T-cell (primary cell): ENCODE measurements around the gene CLCN7. TPM values are rescaled to one million over a fixed set of nuclear protein-coding genes. Genes with fewer than 3 reads are reported as not detected.

ENCODE experiments used
- ATAC-seq, 4 experiments: fragments of 200-7000 bp in 3 of 4; fragments of 150-1000 bp in 1 of 4; cut with Tn5 transposase; replicated peaks in 1 of 4; 1 replicate in 3 of 4; 2 replicates in 1 of 4; pipeline ENCODE4 v1.10.0; 2021; ENCODE audit warnings: moderate library complexity in 3 of 4, mild to moderate bottlenecking in 2 of 4, moderate number of reproducible peaks in 1 of 4
- CTCF ChIA-PET, 2 donors: fragments of 300-600 bp; sonication (Branson Sonifier 250); formaldehyde crosslinking; loops; one replicate each; lab custom pipeline; 2022; ENCODE audit warnings: antibody characterized with exemption in 2 of 2; lab: Charles Lee
- POLR2A ChIA-PET, 2 donors: fragments of 300-600 bp; sonication (Branson Sonifier 250); formaldehyde crosslinking; loops; one replicate each; lab custom pipeline; 2022; ENCODE audit warnings: antibody characterized with exemption in 2 of 2; lab: Charles Lee
- DNase-seq, 35 experiments: peaks; one replicate each; pipeline versions ENCODE4 v3.0.0 to v3.0.0-alpha.2; 2013 to 2023
- H3K27ac ChIP-seq: one replicate; pipeline ENCODE4 v1.5.1; 2013; ENCODE audit warnings: low read length
- H3K27me3 ChIP-seq, 2 experiments: replicated peaks in 1 of 2; 1 replicate in 1 of 2; 2 replicates in 1 of 2; pipeline versions ENCODE4 v1.6.1 to v1.7.0; 2013; ENCODE audit warnings: low read length in 1 of 2, mixed read lengths in 1 of 2; ENCODE audit not compliant: control insufficient read depth in 2 of 2, insufficient read depth in 2 of 2; ENCODE audit errors: extremely low read depth in 1 of 2
- H3K36me3 ChIP-seq, 2 donors: 1 replicate in 1 of 2; 2 replicates in 1 of 2; pipeline versions ENCODE4 v1.6.1 to v1.7.0; 2013; ENCODE audit warnings: low read length in 1 of 2; ENCODE audit not compliant: control insufficient read depth in 2 of 2, insufficient read depth in 1 of 2; ENCODE audit errors: extremely low read depth in 1 of 2
- H3K4me1 ChIP-seq, 2 experiments: 1 replicate in 1 of 2; 2 replicates in 1 of 2; pipeline versions ENCODE4 v1.6.1 to v1.7.0; 2013; ENCODE audit warnings: low read length in 2 of 2, mixed read lengths in 1 of 2; ENCODE audit not compliant: insufficient read depth in 2 of 2, control insufficient read depth in 1 of 2; ENCODE audit errors: extremely low read depth in 1 of 2
- H3K4me3 ChIP-seq, 2 donors: 1 replicate in 1 of 2; 2 replicates in 1 of 2; pipeline versions ENCODE4 v1.5.1 to v1.7.0; 2013; ENCODE audit warnings: mild to moderate bottlenecking in 2 of 2, low read length in 1 of 2, moderate library complexity in 1 of 2; ENCODE audit not compliant: control insufficient read depth in 1 of 2; ENCODE audit errors: extremely low read depth in 1 of 2
- H3K9me3 ChIP-seq: 2 replicates; pipeline ENCODE4 v1.7.0; 2013
- H3K27ac Mint-ChIP-seq, 2 donors: one replicate each; pipeline ENCODE4 v1.8.0; 2020 to 2021; ENCODE audit warnings: mild to moderate bottlenecking in 2 of 2, mixed read lengths in 2 of 2
- H3K27me3 Mint-ChIP-seq, 2 donors: one replicate each; pipeline ENCODE4 v1.8.0; 2021 to 2022; ENCODE audit warnings: mixed read lengths in 2 of 2
- H3K36me3 Mint-ChIP-seq: one replicate; pipeline ENCODE4 v1.8.0; 2021; ENCODE audit warnings: mixed read lengths
- H3K4me1 Mint-ChIP-seq, 3 donors: one replicate each; pipeline ENCODE4 v1.8.0; 2020 to 2022; ENCODE audit warnings: mixed read lengths in 3 of 3, mild to moderate bottlenecking in 1 of 3
- H3K4me3 Mint-ChIP-seq, 3 donors: one replicate each; pipeline ENCODE4 v1.8.0; 2020 to 2022; ENCODE audit warnings: mild to moderate bottlenecking in 3 of 3, mixed read lengths in 3 of 3, moderate library complexity in 3 of 3
- H3K9me3 Mint-ChIP-seq, 3 donors: one replicate each; pipeline ENCODE4 v1.8.0; 2020 to 2022; ENCODE audit warnings: mixed read lengths in 3 of 3
- WGBS: methylation state at CpG from one replicate; pipeline ENCODE4 v1.1.5; 2013; ENCODE audit warnings: missing lambda C conversion rate; ENCODE audit not compliant: insufficient coverage; 5-methylcytosine and 5-hydroxymethylcytosine counted together
- total RNA-seq, 35 experiments: library from RNA in 6 of 35; stranded (reverse) in 6 of 35; fragments of 120-200 nt in 1 of 35; gene quantifications; one replicate each; pipeline versions ENCODE4 v1.2.1 to v1.2.4 and lab custom pipeline; 2013 to 2026

CLCN7 gene
- total RNA-seq, 5 donors from 2014 or later (not counting 1 experiment from before 2014, with no cell fraction given), result 77.1 to 141 (median 114) TPM

DNA sequence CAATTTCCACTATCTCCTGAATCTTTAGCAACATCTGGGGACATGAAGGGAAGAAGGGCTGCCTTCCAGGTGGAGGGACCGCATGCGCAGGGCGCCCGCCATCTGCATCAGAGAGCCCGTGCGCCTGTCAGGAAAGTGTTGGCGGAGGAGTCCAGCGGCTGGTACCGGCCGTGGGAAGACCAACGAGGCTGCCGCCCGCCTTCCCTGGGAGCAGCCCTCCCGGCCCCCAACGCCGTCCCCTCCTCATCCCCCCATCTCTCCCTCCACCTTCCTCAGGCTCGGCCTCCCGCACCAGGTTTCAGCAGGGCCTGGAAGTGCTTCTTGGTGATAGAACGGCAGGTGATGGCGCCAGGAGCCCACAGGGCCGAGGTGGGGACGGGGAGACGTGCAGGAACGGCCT lies 8.8 kb downstream of the CLCN7 start:
- peaks cover 0 to 14% of the 10 kb centered on the region in 2 experiments for H3K4me1 ChIP-seq
- DNase-seq (no peak), ATAC-seq (no peak)
- H3K9me3 Mint-ChIP-seq, result no peaks in the 10 kb centered on the region
- H3K4me3 ChIP-seq, result no peak overlapping the region
- H3K9me3 ChIP-seq, result no peaks in the 10 kb centered on the region
- H3K27ac ChIP-seq, result no peak overlapping the region
- POLR2A ChIA-PET, result no interaction called here
- CTCF ChIA-PET, result interaction anchor here in 1 of 2 donors (0.6 kb wide), 1 partner anchor 674 kb away, joined by 3 read pairs; no protein-coding TSS in a partner anchor
- WGBS, result 100% methylated on average over 2 of the region's 24 CpGs
- no peaks in the 10 kb centered on the region for H3K27me3 Mint-ChIP-seq
- peaks cover 2 to 15% of the 10 kb centered on the region in 2 donors for H3K36me3 ChIP-seq
- H3K27ac Mint-ChIP-seq, result no peak overlapping the region
- H3K36me3 Mint-ChIP-seq, result peaks cover 8% of the 10 kb centered on the region
- H3K27me3 ChIP-seq, result no peaks in the 10 kb centered on the region
- H3K4me1 Mint-ChIP-seq, result peaks cover 20 to 24% (median 24%) of the 10 kb centered on the region in 3 donors
- no peak overlapping the region for H3K4me3 Mint-ChIP-seq

DNA sequence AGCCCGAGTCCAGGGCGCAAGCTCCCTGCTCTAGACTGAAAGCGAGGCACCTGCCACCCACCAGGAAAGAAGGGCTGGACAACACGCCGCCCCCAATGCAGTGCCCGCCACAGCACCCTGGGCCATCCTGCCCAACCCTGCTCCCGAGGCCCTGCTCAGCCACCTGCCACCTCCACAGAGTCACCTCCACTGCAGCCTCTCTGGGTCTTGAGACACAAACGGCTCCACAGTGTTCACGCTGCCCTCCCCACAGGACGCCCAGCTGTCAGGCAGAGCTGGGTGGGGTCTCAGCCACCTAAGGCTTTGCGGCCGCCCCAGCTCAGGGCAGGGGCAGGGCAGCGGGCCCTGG lies 9.3 kb downstream of the CLCN7 start:
- Mint-ChIP-seq H3K27ac (no peak overlapping the region), H3K4me1 (peaks cover 16 to 21% (median 19%) of the 10 kb centered on the region in 3 donors), H3K9me3 (no peaks in the 10 kb centered on the region), H3K36me3 (peaks cover 8% of the 10 kb centered on the region), H3K27me3 (no peaks in the 10 kb centered on the region), H3K4me3 (no peak overlapping the region)
- no peak overlapping the region for H3K27ac ChIP-seq
- no peak overlapping the region for H3K4me3 ChIP-seq
- peaks cover 8 to 20% of the 10 kb centered on the region in 2 donors for H3K36me3 ChIP-seq
- ChIA-PET CTCF (no interaction called here), POLR2A (no interaction called here)
- no peaks in the 10 kb centered on the region for H3K9me3 ChIP-seq
- no peaks in the 10 kb centered on the region for H3K27me3 ChIP-seq
- H3K4me1 ChIP-seq, result peaks cover 0 to 10% of the 10 kb centered on the region in 2 experiments
- ATAC-seq (no peak), DNase-seq (no peak)
- 94% methylated on average over 7 of the region's 13 CpGs for WGBS

DNA sequence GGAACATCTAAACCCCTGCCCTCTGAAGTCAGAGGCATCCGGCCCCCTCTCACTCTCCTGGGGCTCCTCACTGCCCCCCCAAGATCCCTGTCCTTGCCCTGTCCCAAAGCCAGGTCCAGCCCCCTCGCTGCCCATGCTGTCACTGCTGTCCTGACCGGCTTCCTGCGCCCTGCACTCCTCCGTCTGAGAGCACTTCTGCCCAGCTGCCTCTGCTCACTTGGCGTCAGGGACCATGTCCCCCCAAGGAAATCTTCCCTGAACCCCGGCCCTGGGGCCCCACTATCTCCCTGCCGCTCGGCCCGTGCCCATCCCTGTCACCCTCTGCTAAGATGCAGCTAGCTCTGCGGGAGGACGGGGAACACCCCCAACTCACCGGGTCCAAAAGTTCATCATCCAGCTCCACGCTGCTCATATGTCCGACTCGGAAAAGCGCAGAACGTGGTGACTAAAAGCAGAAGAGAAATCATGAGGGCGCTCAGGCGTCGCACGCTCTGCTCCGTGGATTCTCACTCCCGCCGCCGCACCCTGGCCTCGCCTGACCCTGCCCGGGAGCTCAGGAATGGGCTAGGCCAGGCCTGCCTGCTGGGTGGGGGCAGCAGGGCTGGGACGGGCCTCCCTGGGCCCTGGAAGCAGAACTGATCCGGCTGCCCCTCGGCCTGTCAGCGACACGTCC lies 9.8 kb downstream of the CLCN7 start:
- ChIA-PET POLR2A (no interaction called here), CTCF (no interaction called here)
- Histone ChIP-seq H3K4me1 (peaks cover 0 to 5% of the 10 kb centered on the region in 2 experiments), H3K4me3 (no peak overlapping the region), H3K36me3 (peaks cover 11 to 24% of the 10 kb centered on the region in 2 donors), H3K27me3 (no peaks in the 10 kb centered on the region), H3K9me3 (no peaks in the 10 kb centered on the region), H3K27ac (no peak overlapping the region)
- peaks cover 8% of the 10 kb centered on the region for H3K36me3 Mint-ChIP-seq
- ATAC-seq, result no peak
- peaks cover 12 to 16% (median 16%) of the 10 kb centered on the region in 3 donors for H3K4me1 Mint-ChIP-seq
- H3K9me3 Mint-ChIP-seq, result no peaks in the 10 kb centered on the region
- WGBS, result 95% methylated on average over 32 of the region's 33 CpGs
- no peaks in the 10 kb centered on the region for H3K27me3 Mint-ChIP-seq
- no peak overlapping the region for H3K27ac Mint-ChIP-seq
- no peak for DNase-seq
- H3K4me3 Mint-ChIP-seq, result no peak overlapping the region

DNA sequence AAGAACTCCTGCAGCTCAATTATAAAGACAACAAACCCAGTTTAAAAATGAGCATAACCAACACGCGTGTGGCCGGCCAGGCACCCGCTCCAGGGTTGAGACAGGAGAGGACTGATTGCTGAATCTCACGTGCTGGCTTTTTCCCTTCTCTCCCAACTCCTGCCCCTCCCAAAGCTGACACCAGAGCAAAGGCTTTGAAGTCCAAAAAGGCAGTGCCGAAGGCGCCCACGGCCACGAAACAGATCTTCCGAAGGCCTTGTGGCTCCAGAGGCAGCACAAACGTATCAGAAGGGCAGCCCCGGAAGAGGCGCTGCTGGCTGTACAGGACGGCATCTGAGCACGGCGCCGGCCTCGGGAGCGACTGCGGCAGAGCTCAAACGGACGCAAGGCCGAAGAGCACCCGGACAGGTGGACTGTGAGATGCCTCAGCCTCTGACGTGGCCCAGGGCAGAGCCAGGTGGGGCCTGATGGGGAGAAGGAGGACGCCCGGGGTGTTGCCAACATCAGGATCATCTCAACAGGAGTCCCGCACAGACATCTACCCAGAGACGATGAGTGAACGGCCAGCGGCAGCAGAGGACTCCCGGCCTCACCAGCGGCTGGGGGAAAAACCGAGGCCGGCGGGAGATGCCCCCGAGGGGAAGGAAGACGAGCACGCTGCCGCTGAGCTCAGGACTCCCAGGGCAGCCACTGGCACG lies 10.5 kb downstream of the CLCN7 start:
- no peaks in the 10 kb centered on the region for H3K27me3 Mint-ChIP-seq
- Histone ChIP-seq H3K4me3 (no peak overlapping the region), H3K36me3 (peaks cover 11 to 24% of the 10 kb centered on the region in 2 donors), H3K9me3 (no peaks in the 10 kb centered on the region), H3K27me3 (no peaks in the 10 kb centered on the region), H3K27ac (no peak overlapping the region), H3K4me1 (no peaks in the 10 kb centered on the region)
- H3K9me3 Mint-ChIP-seq, result no peaks in the 10 kb centered on the region
- no peak for DNase-seq
- H3K36me3 Mint-ChIP-seq, result peaks cover 8% of the 10 kb centered on the region
- H3K4me3 Mint-ChIP-seq, result no peak overlapping the region
- no peak overlapping the region for H3K27ac Mint-ChIP-seq
- ChIA-PET CTCF (no interaction called here), POLR2A (no interaction called here)
- H3K4me1 Mint-ChIP-seq, result peaks cover 8 to 14% (median 9%) of the 10 kb centered on the region in 3 donors
- no peak for ATAC-seq
- WGBS, result 94% methylated on average over 39 of the region's 41 CpGs

DNA sequence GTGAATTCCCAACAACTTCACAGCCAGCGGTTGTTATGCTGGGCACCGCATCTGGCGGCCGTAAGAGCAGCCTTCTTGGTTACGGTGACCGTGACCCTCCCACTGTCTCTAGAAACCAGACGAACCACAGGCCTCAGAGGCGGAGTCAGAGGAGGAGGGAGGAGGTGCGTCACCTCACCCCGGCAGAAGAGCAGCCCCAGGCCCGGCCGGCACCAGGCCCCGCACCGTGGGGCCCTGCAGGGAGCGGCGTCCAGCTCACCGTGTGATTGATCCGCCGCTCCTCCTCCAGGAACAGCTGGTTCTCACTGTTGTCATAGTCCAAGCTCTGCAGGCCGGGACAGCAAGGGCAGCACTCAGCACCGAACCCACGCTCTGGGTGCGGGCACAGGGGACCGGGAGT lies 13.7 kb downstream of the CLCN7 start:
- Mint-ChIP-seq H3K27ac (no peak overlapping the region), H3K4me3 (no peak overlapping the region), H3K9me3 (no peaks in the 10 kb centered on the region), H3K27me3 (no peaks in the 10 kb centered on the region), H3K4me1 (peaks cover 0 to 3% (median 0%) of the 10 kb centered on the region in 3 donors), H3K36me3 (peaks cover 10% of the 10 kb centered on the region)
- Histone ChIP-seq H3K4me1 (no peaks in the 10 kb centered on the region), H3K4me3 (no peak overlapping the region), H3K27me3 (no peaks in the 10 kb centered on the region), H3K27ac (no peak overlapping the region), H3K36me3 (peaks cover 25 to 27% of the 10 kb centered on the region in 2 donors), H3K9me3 (no peaks in the 10 kb centered on the region)
- no peak for DNase-seq
- POLR2A ChIA-PET, result no interaction called here
- WGBS, result 94% methylated on average over 22 of the region's 24 CpGs
- CTCF ChIA-PET, result no interaction called here
- no peak for ATAC-seq

DNA sequence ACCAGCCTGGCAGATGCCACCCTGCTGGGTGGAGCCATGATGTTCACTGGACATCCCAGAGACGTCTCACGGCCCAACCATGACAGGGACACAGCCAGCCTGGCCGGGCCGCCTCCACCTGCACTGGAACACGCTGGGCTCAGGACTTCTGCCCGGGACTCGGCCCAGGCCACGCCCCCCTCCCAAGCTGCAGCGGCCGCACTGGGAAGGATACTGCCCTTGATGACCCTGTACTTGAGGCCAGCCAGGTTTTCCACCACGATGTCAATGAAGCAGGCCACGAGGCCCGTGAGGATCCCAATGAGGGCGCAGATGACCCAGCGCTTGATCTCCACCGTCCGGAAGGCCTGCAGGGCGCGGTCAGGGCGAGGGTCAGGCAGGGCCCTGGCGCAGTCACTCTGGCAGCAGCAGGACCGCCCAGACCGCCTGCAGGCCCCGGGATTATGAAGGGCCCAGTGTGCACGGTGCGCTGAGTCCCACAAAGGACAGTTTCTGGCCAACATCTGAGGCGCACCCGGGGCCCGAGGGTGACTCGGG lies 14.2 kb downstream of the CLCN7 start:
- DNase-seq, result no peak
- Mint-ChIP-seq H3K27ac (no peak overlapping the region), H3K27me3 (no peaks in the 10 kb centered on the region), H3K4me1 (peaks cover 0 to 3% (median 0%) of the 10 kb centered on the region in 3 donors), H3K4me3 (no peak overlapping the region), H3K36me3 (peaks cover 10% of the 10 kb centered on the region), H3K9me3 (no peaks in the 10 kb centered on the region)
- peaks cover 25 to 30% of the 10 kb centered on the region in 2 donors for H3K36me3 ChIP-seq
- 97% methylated on average over 30 of the region's 30 CpGs for WGBS
- no peaks in the 10 kb centered on the region for H3K9me3 ChIP-seq
- no peak overlapping the region for H3K4me3 ChIP-seq
- no peak overlapping the region for H3K27ac ChIP-seq
- POLR2A ChIA-PET, result no interaction called here
- no peaks in the 10 kb centered on the region for H3K27me3 ChIP-seq
- no peak for ATAC-seq
- CTCF ChIA-PET, result no interaction called here
- no peaks in the 10 kb centered on the region for H3K4me1 ChIP-seq
